ENCODE data around the gene SCGN. TPM values are rescaled to one million over a fixed set of nuclear protein-coding genes. Genes with fewer than 3 reads are reported as not detected.

Gene SCGN
- total RNA-seq, 2 experiments from 2014 or later: not detected

DNA sequence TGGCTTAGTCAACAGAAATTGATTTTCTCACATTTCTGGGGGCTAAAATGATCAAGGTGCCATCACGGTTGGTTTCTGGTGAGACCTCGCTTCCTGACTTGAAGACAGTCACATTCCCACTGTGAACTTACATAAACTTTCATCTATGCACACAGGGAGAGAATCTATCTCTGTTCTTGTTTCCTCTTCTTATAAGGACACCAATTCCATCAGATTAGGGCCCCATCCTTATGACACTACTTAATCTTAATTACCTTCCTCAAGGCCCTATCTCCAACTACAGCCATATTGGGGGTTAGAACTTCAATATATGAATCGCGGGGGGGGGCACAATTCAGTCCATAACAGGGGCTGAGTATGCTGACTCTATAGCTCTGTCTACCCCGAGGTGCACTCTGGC, 10.6 kb upstream of the SCGN start:
- intact Hi-C loops (cut with micrococcal nuclease): no loop called here
- Mint-ChIP-seq H3K27me3 (peaks cover 35% of the 10 kb centered on the region), H3K9me3 (no peaks in the 10 kb centered on the region), H3K36me3 (ENCODE audit: low read depth) (no peaks in the 10 kb centered on the region), H3K27ac (no peak overlapping the region), H3K4me3 (no peak overlapping the region), H3K4me1 (ENCODE audit: low read depth) (no peaks in the 10 kb centered on the region)
- ATAC-seq (no peak), DNase-seq (no peak)
- ChIA-PET CTCF (interaction anchor here (1.0 to 1.4 kb wide), 2 partner anchors 8 to 79 kb away, joined by 3 to 5 read pairs; no protein-coding TSS in a partner anchor), POLR2A (no interaction called here)
- TF ChIP-seq, protein P1, sequence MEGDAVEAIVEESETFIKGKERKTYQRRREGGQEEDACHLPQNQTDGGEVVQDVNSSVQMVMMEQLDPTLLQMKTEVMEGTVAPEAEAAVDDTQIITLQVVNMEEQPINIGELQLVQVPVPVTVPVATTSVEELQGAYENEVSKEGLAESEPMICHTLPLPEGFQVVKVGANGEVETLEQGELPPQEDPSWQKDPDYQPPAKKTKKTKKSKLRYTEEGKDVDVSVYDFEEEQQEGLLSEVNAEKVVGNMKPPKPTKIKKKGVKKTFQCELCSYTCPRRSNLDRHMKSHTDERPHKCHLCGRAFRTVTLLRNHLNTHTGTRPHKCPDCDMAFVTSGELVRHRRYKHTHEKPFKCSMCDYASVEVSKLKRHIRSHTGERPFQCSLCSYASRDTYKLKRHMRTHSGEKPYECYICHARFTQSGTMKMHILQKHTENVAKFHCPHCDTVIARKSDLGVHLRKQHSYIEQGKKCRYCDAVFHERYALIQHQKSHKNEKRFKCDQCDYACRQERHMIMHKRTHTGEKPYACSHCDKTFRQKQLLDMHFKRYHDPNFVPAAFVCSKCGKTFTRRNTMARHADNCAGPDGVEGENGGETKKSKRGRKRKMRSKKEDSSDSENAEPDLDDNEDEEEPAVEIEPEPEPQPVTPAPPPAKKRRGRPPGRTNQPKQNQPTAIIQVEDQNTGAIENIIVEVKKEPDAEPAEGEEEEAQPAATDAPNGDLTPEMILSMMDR (IDR thresholded peaks at IDR 0.05): no peak

DNA sequence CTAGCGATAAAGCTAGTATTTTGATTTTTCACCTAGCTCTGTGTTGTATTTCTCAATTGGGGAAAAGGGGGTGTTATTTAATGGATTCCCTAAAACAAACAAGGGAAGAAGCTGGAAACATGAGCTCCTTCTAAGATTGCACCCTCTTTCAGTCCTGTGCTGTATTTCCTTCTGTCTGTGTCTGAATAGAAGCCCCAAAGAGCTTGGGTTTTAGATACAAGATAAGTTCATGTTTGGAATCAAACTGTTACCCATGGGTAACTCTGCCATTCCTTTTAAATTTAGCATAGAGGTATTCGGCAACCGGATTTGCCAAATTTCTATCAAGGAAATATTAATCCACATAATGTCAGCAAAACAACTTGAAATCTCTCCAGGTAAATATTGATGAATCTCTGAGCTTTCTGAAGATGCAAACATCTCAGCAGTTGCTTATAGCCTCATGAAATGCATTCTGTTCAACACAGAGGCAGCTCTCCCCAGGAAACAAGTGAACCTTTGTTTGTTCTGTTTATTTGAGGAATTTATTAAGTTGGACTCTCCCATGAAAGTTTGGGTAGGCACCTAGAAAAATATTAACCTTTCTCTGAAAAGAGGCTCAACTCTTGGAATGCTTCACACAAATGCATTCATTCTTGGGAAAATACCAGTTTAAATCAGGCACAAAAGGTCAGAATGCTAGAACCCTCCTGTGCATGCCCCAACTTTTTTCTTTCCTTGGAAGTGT, 9.9 kb upstream of the SCGN start:
- TF ChIP-seq, protein P1 (IDR thresholded peaks at IDR 0.05): no peak
- no peaks in the 10 kb centered on the region for H3K36me3 Mint-ChIP-seq (ENCODE audit: low read depth)
- no peaks in the 10 kb centered on the region for H3K4me1 Mint-ChIP-seq (ENCODE audit: low read depth)
- no peaks in the 10 kb centered on the region for H3K9me3 Mint-ChIP-seq
- DNase-seq (no peak), ATAC-seq (no peak)
- H3K27me3 Mint-ChIP-seq: peaks cover 37% of the 10 kb centered on the region
- H3K4me3 Mint-ChIP-seq: no peak overlapping the region
- intact Hi-C loops (cut with micrococcal nuclease): no loop called here
- no peak overlapping the region for H3K27ac Mint-ChIP-seq
- POLR2A ChIA-PET: no interaction called here
- CTCF ChIA-PET: interaction anchor here (1.4 kb wide), 1 partner anchor 7 kb away, joined by 5 read pairs; no protein-coding TSS in a partner anchor

DNA sequence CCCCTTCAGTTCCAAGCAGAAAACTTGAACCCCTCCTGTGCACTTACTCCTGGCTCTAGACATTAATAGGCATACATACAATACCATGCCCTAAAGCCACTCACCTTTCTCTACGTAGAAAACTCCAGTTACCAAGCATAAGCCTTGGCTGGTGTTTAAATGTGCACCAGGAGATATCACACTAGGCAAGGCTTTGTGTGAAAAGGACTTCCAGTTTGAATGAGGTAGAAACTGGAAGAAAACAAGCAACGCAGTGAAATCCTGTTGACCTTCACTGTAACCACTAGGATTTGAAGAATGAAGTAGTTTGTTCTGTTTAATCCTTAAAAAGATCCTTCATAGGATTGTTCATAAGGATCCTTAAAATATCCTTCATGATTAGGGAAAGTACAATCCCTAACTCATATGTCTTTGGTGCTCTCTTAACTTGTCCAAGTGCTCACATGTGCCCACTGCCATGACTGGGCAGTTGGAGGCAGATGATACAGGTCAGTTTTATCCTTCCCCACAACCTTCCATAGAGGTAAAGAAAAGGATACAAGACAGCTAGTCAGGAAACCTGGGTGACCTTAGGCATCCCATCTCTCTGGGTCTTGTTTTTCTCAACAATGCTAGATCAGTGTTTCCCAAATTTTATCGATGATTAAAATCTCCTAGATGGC, 9.2 kb upstream of the SCGN start:
- H3K27me3 Mint-ChIP-seq: peaks cover 39% of the 10 kb centered on the region
- H3K4me3 Mint-ChIP-seq: no peak overlapping the region
- ATAC-seq: no peak
- no peak overlapping the region for H3K27ac Mint-ChIP-seq
- H3K4me1 Mint-ChIP-seq (ENCODE audit: low read depth): no peaks in the 10 kb centered on the region
- CTCF ChIA-PET: no interaction called here
- intact Hi-C loops (cut with micrococcal nuclease): no loop called here
- POLR2A ChIA-PET: no interaction called here
- H3K9me3 Mint-ChIP-seq: no peaks in the 10 kb centered on the region
- TF ChIP-seq, protein P1 (IDR thresholded peaks at IDR 0.05): no peak
- no peak for DNase-seq
- no peaks in the 10 kb centered on the region for H3K36me3 Mint-ChIP-seq (ENCODE audit: low read depth)

DNA sequence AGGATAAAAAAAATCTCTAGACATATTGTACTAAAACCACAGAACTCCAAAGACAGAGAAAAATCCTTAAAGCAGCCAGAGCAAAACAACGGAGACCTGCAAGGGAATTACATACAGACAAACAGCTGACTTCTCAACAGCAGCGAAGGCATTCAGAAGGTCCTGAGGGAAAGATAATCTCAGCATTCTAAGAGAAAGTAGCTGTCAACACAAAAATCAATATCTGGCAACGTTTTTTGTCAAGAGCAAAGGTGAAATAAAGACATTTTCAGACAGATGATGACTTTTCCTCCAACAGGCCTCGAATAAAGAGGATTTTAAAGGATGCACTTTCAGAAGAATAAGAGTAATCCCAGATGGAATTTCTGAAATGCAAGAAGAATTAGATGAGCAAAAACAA, 6.1 kb upstream of the SCGN start:
- no peaks in the 10 kb centered on the region for H3K9me3 Mint-ChIP-seq

More for the DNA sequence above, 6.1 kb upstream of the SCGN start:
- POLR2A ChIA-PET: no interaction called here
- CTCF ChIA-PET: no interaction called here
- Mint-ChIP-seq H3K4me3 (no peak overlapping the region), H3K36me3 (ENCODE audit: low read depth) (no peaks in the 10 kb centered on the region), H3K27ac (no peak overlapping the region), H3K27me3 (peaks cover 40% of the 10 kb centered on the region), H3K4me1 (ENCODE audit: low read depth) (no peaks in the 10 kb centered on the region)
- DNase-seq (no peak), ATAC-seq (no peak)
- TF ChIP-seq, protein P1 (IDR thresholded peaks at IDR 0.05): no peak
- intact Hi-C loops (cut with micrococcal nuclease): no loop called here
